Mesendoderm (in vitro differentiated cells): ENCODE data around the gene SMC4.

Experiments used
- DNase-seq: peaks from one replicate; pipeline ENCODE4 v3.0.0; 2013
- H2AK5ac ChIP-seq: 2 replicates; pipeline ENCODE4 v1.6.1; 2013; ENCODE audit warnings: low read length, inconsistent platforms
- H2BK120ac ChIP-seq: 2 replicates; pipeline ENCODE4 v1.6.1; 2013; ENCODE audit warnings: low read depth, mild to moderate bottlenecking, low read length, moderate library complexity, mixed read lengths
- H2BK15ac ChIP-seq: replicated peaks from 2 replicates; pipeline ENCODE4 v1.6.1; 2013; ENCODE audit warnings: low read depth, mild to moderate bottlenecking, moderate library complexity
- H2BK5ac ChIP-seq: 2 replicates; pipeline ENCODE4 v1.6.1; 2013; ENCODE audit warnings: low read length, inconsistent platforms
- H3K18ac ChIP-seq: 2 replicates; pipeline ENCODE4 v1.6.1; 2013; ENCODE audit warnings: mild to moderate bottlenecking, low read length, mixed read lengths
- H3K23ac ChIP-seq: one replicate; pipeline ENCODE4 v1.6.1; 2013; ENCODE audit warnings: low read length
- H3K27ac ChIP-seq: 2 replicates; pipeline ENCODE4 v1.5.1; 2013; ENCODE audit warnings: low read depth, mild to moderate bottlenecking, inconsistent platforms, low read length, moderate library complexity
- H3K27me3 ChIP-seq: 2 replicates; pipeline ENCODE4 v1.6.1; 2013; ENCODE audit warnings: low read length, control low read depth, mild to moderate bottlenecking, inconsistent platforms; ENCODE audit not compliant: insufficient read depth, poor library complexity
- H3K36me3 ChIP-seq: 2 replicates; pipeline ENCODE4 v1.6.1; 2013; ENCODE audit warnings: low read length, inconsistent platforms; ENCODE audit not compliant: control insufficient read depth, insufficient read depth
- H3K4ac ChIP-seq: one replicate; pipeline ENCODE4 v1.6.1; 2013; ENCODE audit warnings: low read depth, mild to moderate bottlenecking, low read length, moderate library complexity
- H3K4me1 ChIP-seq: 2 replicates; pipeline ENCODE4 v1.6.1; 2013; ENCODE audit warnings: low read depth, low read length, inconsistent platforms; ENCODE audit not compliant: control insufficient read depth
- H3K4me2 ChIP-seq: 2 replicates; pipeline ENCODE4 v1.6.1; 2013; ENCODE audit warnings: low read length
- H3K4me3 ChIP-seq: 2 replicates; pipeline ENCODE4 v1.5.1; 2013; ENCODE audit warnings: mild to moderate bottlenecking, low read length
- H3K56ac ChIP-seq: one replicate; pipeline ENCODE4 v1.6.1; 2013; ENCODE audit warnings: low read length
- H3K79me1 ChIP-seq: 2 replicates; pipeline ENCODE4 v1.6.1; 2013; ENCODE audit warnings: low read length, inconsistent platforms
- H3K79me2 ChIP-seq: 2 replicates; pipeline ENCODE4 v1.6.1; 2013; ENCODE audit warnings: mild to moderate bottlenecking, low read length; ENCODE audit not compliant: control insufficient read depth, insufficient read depth
- H3K9ac ChIP-seq: 2 replicates; pipeline ENCODE4 v1.6.1; 2013; ENCODE audit warnings: low read length, inconsistent platforms
- H4K5ac ChIP-seq: one replicate; pipeline ENCODE4 v1.6.1; 2013; ENCODE audit warnings: low read length
- H4K8ac ChIP-seq: one replicate; pipeline ENCODE4 v1.6.1; 2013; ENCODE audit warnings: low read depth, mild to moderate bottlenecking, control low read depth, low read length, moderate library complexity
- WGBS: extraction: QIAGEN DNeasy Blood & Tissue Kit; methylation state at CpG from one replicate; pipeline ENCODE4 v1.1.7; 2013; ENCODE audit warnings: low lambda C conversion rate, missing lambda C conversion rate; ENCODE audit not compliant: insufficient coverage; ENCODE audit errors: extremely low coverage; 5-methylcytosine and 5-hydroxymethylcytosine counted together

SMC4 gene

DNA sequence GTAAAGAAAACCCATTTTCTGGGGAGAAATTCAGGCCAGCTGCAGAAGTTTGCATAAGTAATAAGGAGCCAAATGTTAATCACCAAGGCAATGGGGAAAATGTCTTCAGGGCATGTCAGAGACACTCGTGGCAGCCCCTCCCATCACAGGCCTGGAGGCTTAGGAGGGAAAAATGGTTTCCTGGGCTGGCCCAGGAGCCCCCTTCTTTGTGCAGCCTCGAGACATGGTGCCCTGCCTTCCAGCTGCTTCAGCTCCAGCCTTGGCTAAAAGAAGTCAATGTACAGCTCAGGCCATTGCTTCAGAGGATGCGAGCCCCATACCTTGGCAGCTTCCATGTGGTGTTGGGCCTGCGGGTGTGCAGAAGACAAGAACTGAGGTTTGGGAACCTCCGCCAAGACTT is 70.7 kb downstream of the SMC4 start:
- Histone ChIP-seq H4K5ac (no peak overlapping the region), H3K27ac (no peak overlapping the region), H4K8ac (no peak overlapping the region), H3K23ac (no peak overlapping the region), H2BK120ac (no peak overlapping the region), H2AK5ac (no peak overlapping the region), H3K9ac (no peak overlapping the region), H3K56ac (no peak overlapping the region), H3K18ac (no peak overlapping the region), H3K36me3 (no peaks in the 10 kb centered on the region), H2BK5ac (no peak overlapping the region), H3K79me1 (no peaks in the 10 kb centered on the region), H2BK15ac (no peak overlapping the region), H3K4ac (no peak overlapping the region), H3K4me1 (no peaks in the 10 kb centered on the region), H3K4me3 (no peak overlapping the region), H3K79me2 (no peaks in the 10 kb centered on the region), H3K27me3 (no peaks in the 10 kb centered on the region), H3K4me2 (no peak overlapping the region)
- no CpG with 5 or more reads among the region's 5 CpGs for WGBS
- DNase-seq: no peak

DNA sequence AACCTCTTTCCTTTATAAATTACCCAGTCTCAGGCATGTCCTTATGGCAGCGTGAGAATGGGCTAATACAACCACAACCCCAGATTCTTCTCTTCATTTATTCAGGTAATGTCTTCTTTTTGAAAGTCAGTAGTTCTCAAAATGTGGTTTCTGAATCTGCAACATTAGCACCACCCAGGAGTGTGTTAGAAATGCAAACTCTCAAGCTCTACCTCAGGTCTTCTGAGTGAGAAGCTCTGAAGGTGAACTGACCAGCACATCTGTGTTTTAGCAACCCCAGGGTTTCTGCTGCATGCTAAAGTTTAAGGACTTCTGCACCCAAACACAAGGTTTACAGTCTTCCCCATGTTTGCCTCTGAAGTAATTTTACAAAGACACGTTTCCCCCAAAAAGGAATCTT is 72.4 kb downstream of the SMC4 start:
- Histone ChIP-seq H3K9ac (no peak overlapping the region), H3K4me1 (no peaks in the 10 kb centered on the region), H3K27me3 (no peaks in the 10 kb centered on the region), H3K18ac (no peak overlapping the region), H3K23ac (no peak overlapping the region), H3K79me2 (no peaks in the 10 kb centered on the region), H3K4me2 (no peak overlapping the region), H2BK120ac (no peak overlapping the region), H4K5ac (no peak overlapping the region), H3K27ac (no peak overlapping the region), H4K8ac (no peak overlapping the region), H2BK15ac (no peak overlapping the region), H3K36me3 (no peaks in the 10 kb centered on the region), H2AK5ac (no peak overlapping the region), H3K79me1 (no peaks in the 10 kb centered on the region), H3K4ac (no peak overlapping the region), H2BK5ac (no peak overlapping the region), H3K56ac (no peak overlapping the region), H3K4me3 (no peak overlapping the region)
- DNase-seq: no peak
- no CpG with 5 or more reads among the region's 2 CpGs for WGBS

GRCh38 chr3:160472344-160472743 is 72.9 kb downstream of the SMC4 start:
- Histone ChIP-seq H3K9ac (no peak overlapping the region), H4K5ac (no peak overlapping the region), H2BK120ac (no peak overlapping the region), H4K8ac (no peak overlapping the region), H3K79me2 (no peaks in the 10 kb centered on the region), H3K23ac (no peak overlapping the region), H3K4me1 (no peaks in the 10 kb centered on the region), H3K4ac (no peak overlapping the region), H3K4me3 (no peak overlapping the region), H3K4me2 (no peak overlapping the region), H2AK5ac (no peak overlapping the region), H2BK5ac (no peak overlapping the region), H3K27me3 (no peaks in the 10 kb centered on the region), H3K36me3 (no peaks in the 10 kb centered on the region), H3K79me1 (no peaks in the 10 kb centered on the region), H2BK15ac (no peak overlapping the region), H3K56ac (no peak overlapping the region), H3K18ac (no peak overlapping the region), H3K27ac (no peak overlapping the region)
- WGBS: no CpG with 5 or more reads among the region's 2 CpGs
- no peak for DNase-seq

GRCh38 chr3:160473221-160473620 is 73.8 kb downstream of the SMC4 start:
- H3K27me3 ChIP-seq: no peaks in the 10 kb centered on the region
- H2BK5ac ChIP-seq: no peak overlapping the region
- no peak overlapping the region for H2AK5ac ChIP-seq
- no CpG with 5 or more reads among the region's 1 CpG for WGBS
- H3K4me2 ChIP-seq: no peak overlapping the region
- H3K4ac ChIP-seq: no peak overlapping the region
- H3K56ac ChIP-seq: no peak overlapping the region
- no peak overlapping the region for H3K4me3 ChIP-seq
- H3K36me3 ChIP-seq: no peaks in the 10 kb centered on the region
- H3K27ac ChIP-seq: no peak overlapping the region
- H2BK15ac ChIP-seq: no peak overlapping the region
- H3K18ac ChIP-seq: no peak overlapping the region
- H4K8ac ChIP-seq: no peak overlapping the region
- no peak overlapping the region for H2BK120ac ChIP-seq
- DNase-seq: no peak
- H3K23ac ChIP-seq: no peak overlapping the region
- no peaks in the 10 kb centered on the region for H3K79me1 ChIP-seq
- H3K79me2 ChIP-seq: no peaks in the 10 kb centered on the region
- H3K9ac ChIP-seq: no peak overlapping the region
- no peaks in the 10 kb centered on the region for H3K4me1 ChIP-seq
- no peak overlapping the region for H4K5ac ChIP-seq

GRCh38 chr3:160473978-160474377 is 74.5 kb downstream of the SMC4 start:
- H3K18ac ChIP-seq: no peak overlapping the region
- H3K79me1 ChIP-seq: no peaks in the 10 kb centered on the region
- no peak overlapping the region for H2BK5ac ChIP-seq
- no peaks in the 10 kb centered on the region for H3K36me3 ChIP-seq
- H3K4me3 ChIP-seq: no peak overlapping the region
- H3K27ac ChIP-seq: no peak overlapping the region
- H3K56ac ChIP-seq: no peak overlapping the region
- no CpG with 5 or more reads among the region's 1 CpG for WGBS
- no peak overlapping the region for H2BK120ac ChIP-seq
- no peak overlapping the region for H4K8ac ChIP-seq
- no peaks in the 10 kb centered on the region for H3K27me3 ChIP-seq
- no peak overlapping the region for H4K5ac ChIP-seq
- H2AK5ac ChIP-seq: no peak overlapping the region
- no peak overlapping the region for H3K23ac ChIP-seq
- H3K4ac ChIP-seq: no peak overlapping the region
- H3K4me2 ChIP-seq: no peak overlapping the region
- H3K79me2 ChIP-seq: no peaks in the 10 kb centered on the region
- H3K9ac ChIP-seq: no peak overlapping the region
- no peak for DNase-seq
- no peaks in the 10 kb centered on the region for H3K4me1 ChIP-seq
- no peak overlapping the region for H2BK15ac ChIP-seq

- H3K79me1 ChIP-seq: no peaks in the 10 kb centered on the region
- no peak overlapping the region for H3K27ac ChIP-seq
- no peak for DNase-seq
- H4K5ac ChIP-seq: no peak overlapping the region
- H2BK5ac ChIP-seq: no peak overlapping the region
- no peak overlapping the region for H4K8ac ChIP-seq
- H2AK5ac ChIP-seq: no peak overlapping the region
- no peak overlapping the region for H2BK15ac ChIP-seq
- H2BK120ac ChIP-seq: no peak overlapping the region
- H3K9ac ChIP-seq: no peak overlapping the region
- H3K23ac ChIP-seq: no peak overlapping the region
- H3K4ac ChIP-seq: no peak overlapping the region
- H3K79me2 ChIP-seq: no peaks in the 10 kb centered on the region
- H3K4me2 ChIP-seq: no peak overlapping the region
- H3K18ac ChIP-seq: no peak overlapping the region
- H3K56ac ChIP-seq: no peak overlapping the region
- no peak overlapping the region for H3K4me3 ChIP-seq
- no peaks in the 10 kb centered on the region for H3K36me3 ChIP-seq
- no peaks in the 10 kb centered on the region for H3K27me3 ChIP-seq
- no peaks in the 10 kb centered on the region for H3K4me1 ChIP-seq
These were observed 75.0 kb downstream of the SMC4 start for GRCh38 chr3:160474416-160474838.
